Measurements from ENCODE around the gene MYDGF. TPM values are rescaled to one million over a fixed set of nuclear protein-coding genes. Genes with fewer than 3 reads are reported as not detected.
"Not testable (repeated sequence)": the region's sequence is repeated elsewhere in the genome, so short reads cannot be mapped to it uniquely, and the experiment has no call there.

MYDGF gene
- 55.0 TPM for polyA plus RNA-seq (2013)

GRCh38 chr19:4669723-4670480 lies at the start of gene MYDGF:
MYDGF (minus strand) TSS chr19:4670342; CDS start chr19:4670334, 8 bp downstream.
- WGBS (ENCODE audit: insufficient coverage), result under 1% methylated on average over 52 of the region's 75 CpGs
- H3K9me3 ChIP-seq (ENCODE audit: control extremely low read depth in 1 of 5, control insufficient read depth in 4 of 5, insufficient read depth in 2 of 5, low read depth in 1 of 5, low read length in 4 of 5), result no peaks in the 10 kb centered on the region
- H3K27ac ChIP-seq (ENCODE audit: insufficient read depth in 1 of 2, low read depth in 1 of 2, low read length in 2 of 2, poor library complexity in 1 of 2, severe bottlenecking in 2 of 2), result peak within 1 kb of the TSS; percentile 79 to 91
- no peaks in the 10 kb centered on the region for H3K27me3 ChIP-seq (replicated peaks in 2 of 5; ENCODE audit: control insufficient read depth in 4 of 5, insufficient read depth in 5 of 5, low read length in 4 of 5)
- peaks cover 0 to 14% (median 10%) of the 10 kb centered on the region in 4 experiments for H3K4me1 ChIP-seq (ENCODE audit: control extremely low read depth in 1 of 4, control insufficient read depth in 4 of 4, insufficient read depth in 4 of 4, low read length in 3 of 4)
- peak within 1 kb of the TSS; percentile 72 to 91 (median 84) for H3K4me3 ChIP-seq (ENCODE audit: control insufficient read depth in 1 of 7, extremely low read depth in 1 of 7, insufficient read depth in 4 of 7, low read depth in 2 of 7, low read length in 6 of 7)
- ChIA-PET CTCF (interaction anchor here (0.9 to 1.6 kb wide), 2 partner anchors 10 to 15 kb away, joined by 3 to 7 read pairs; no protein-coding TSS in a partner anchor), POLR2A (interaction anchor here (0.5 to 0.6 kb wide), 2 partner anchors 83 to 159 kb away, joined by 3 read pairs; no protein-coding TSS in a partner anchor)
- H3K36me3 ChIP-seq (ENCODE audit: control insufficient read depth in 4 of 4, insufficient read depth in 4 of 4, low read length in 3 of 4), result peaks cover 5 to 19% (median 19%) of the 10 kb centered on the region in 4 experiments
- DNase-seq, result peak; percentile 89 to 95 (median 94)

DNA sequence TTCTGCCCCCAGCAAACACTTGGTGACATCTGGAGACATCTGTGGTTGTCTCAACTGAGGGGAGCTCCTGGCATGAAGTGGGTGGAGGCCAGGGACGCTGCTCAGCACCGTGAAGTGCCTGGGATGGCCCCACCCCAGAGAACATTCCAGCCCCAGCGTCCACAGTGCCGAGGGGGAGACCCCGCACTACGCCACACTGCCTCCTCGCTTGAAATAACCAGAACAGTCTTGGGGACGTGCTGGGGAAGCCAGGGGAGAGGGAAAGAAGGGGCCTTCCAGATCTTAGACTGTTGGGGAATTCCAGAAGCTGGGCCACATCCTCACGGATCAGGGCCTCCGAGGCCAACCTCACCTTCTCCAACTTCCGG lies 49.3 kb upstream of the MYDGF start:
- ChIA-PET CTCF (no interaction called here), POLR2A (no interaction called here)
- no peaks in the 10 kb centered on the region for H3K27me3 ChIP-seq (replicated peaks in 2 of 5; ENCODE audit: control insufficient read depth in 4 of 5, insufficient read depth in 5 of 5, low read length in 4 of 5)
- DNase-seq, result no peak
- H3K27ac ChIP-seq (ENCODE audit: insufficient read depth in 1 of 2, low read depth in 1 of 2, low read length in 2 of 2, poor library complexity in 1 of 2, severe bottlenecking in 2 of 2), result no peak overlapping the region
- H3K4me1 ChIP-seq (ENCODE audit: control extremely low read depth in 1 of 4, control insufficient read depth in 4 of 4, insufficient read depth in 4 of 4, low read length in 3 of 4), result peaks cover 0 to 18% (median 15%) of the 10 kb centered on the region in 4 experiments
- no peak overlapping the region for H3K4me3 ChIP-seq (ENCODE audit: control insufficient read depth in 1 of 7, extremely low read depth in 1 of 7, insufficient read depth in 4 of 7, low read depth in 2 of 7, low read length in 6 of 7)
- H3K36me3 ChIP-seq (ENCODE audit: control insufficient read depth in 4 of 4, insufficient read depth in 4 of 4, low read length in 3 of 4), result peaks cover 12 to 57% (median 35%) of the 10 kb centered on the region in 4 experiments
- H3K9me3 ChIP-seq (ENCODE audit: control extremely low read depth in 1 of 5, control insufficient read depth in 4 of 5, insufficient read depth in 2 of 5, low read depth in 1 of 5, low read length in 4 of 5), result no peaks in the 10 kb centered on the region
- WGBS (ENCODE audit: insufficient coverage), result 97% methylated on average over 8 of the region's 11 CpGs

DNA sequence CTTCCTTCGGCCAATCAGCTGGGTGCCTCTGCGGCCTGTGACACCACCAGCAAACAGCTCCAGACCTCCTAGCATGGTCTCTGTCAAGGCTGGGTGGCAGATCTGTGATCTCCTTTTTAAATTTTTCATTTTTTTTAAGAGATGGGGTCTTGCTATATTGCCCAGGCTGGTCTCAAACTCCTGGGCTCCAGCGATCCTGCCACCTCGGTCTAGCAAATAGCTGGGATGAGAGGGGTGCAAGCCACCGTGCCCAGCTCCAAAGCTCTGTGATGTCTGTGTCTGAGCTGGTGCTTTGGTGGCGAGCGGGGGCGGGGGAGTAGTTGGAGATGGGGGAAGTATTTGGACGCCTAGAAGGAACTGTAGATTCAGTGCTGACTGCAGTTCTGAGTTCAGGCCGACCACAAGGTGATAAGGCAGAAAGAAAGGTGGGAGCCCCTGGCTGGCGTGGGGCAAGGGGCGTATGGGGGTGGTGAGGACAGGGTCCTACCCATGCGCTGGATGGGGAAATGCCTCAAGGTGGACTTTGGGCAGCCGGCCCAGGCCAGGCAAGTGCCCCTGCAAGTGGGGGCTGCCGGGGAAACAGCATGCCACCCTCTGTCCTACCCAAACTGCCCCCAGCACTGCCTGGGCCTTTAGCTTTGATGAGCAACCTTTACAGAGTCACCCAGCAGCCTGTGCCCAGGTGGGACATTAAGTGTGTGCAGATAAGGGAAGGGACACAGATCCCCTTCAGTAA lies 48.0 kb upstream of the MYDGF start:
- Histone ChIP-seq H3K36me3 (ENCODE audit: control insufficient read depth in 4 of 4, insufficient read depth in 4 of 4, low read length in 3 of 4) (peaks cover 12 to 71% (median 47%) of the 10 kb centered on the region in 4 experiments), H3K27ac (ENCODE audit: insufficient read depth in 1 of 2, low read depth in 1 of 2, low read length in 2 of 2, poor library complexity in 1 of 2, severe bottlenecking in 2 of 2) (no peak overlapping the region), H3K4me1 (ENCODE audit: control extremely low read depth in 1 of 4, control insufficient read depth in 4 of 4, insufficient read depth in 4 of 4, low read length in 3 of 4) (peaks cover 0 to 16% (median 14%) of the 10 kb centered on the region in 4 experiments), H3K4me3 (ENCODE audit: control insufficient read depth in 1 of 7, extremely low read depth in 1 of 7, insufficient read depth in 4 of 7, low read depth in 2 of 7, low read length in 6 of 7) (no peak overlapping the region), H3K27me3 (replicated peaks in 2 of 5; ENCODE audit: control insufficient read depth in 4 of 5, insufficient read depth in 5 of 5, low read length in 4 of 5) (no peaks in the 10 kb centered on the region), H3K9me3 (ENCODE audit: control extremely low read depth in 1 of 5, control insufficient read depth in 4 of 5, insufficient read depth in 2 of 5, low read depth in 1 of 5, low read length in 4 of 5) (no peaks in the 10 kb centered on the region)
- no peak for DNase-seq
- 93% methylated on average over 13 of the region's 15 CpGs for WGBS (ENCODE audit: insufficient coverage)
- POLR2A ChIA-PET, result no interaction called here
- CTCF ChIA-PET, result no interaction called here

DNA sequence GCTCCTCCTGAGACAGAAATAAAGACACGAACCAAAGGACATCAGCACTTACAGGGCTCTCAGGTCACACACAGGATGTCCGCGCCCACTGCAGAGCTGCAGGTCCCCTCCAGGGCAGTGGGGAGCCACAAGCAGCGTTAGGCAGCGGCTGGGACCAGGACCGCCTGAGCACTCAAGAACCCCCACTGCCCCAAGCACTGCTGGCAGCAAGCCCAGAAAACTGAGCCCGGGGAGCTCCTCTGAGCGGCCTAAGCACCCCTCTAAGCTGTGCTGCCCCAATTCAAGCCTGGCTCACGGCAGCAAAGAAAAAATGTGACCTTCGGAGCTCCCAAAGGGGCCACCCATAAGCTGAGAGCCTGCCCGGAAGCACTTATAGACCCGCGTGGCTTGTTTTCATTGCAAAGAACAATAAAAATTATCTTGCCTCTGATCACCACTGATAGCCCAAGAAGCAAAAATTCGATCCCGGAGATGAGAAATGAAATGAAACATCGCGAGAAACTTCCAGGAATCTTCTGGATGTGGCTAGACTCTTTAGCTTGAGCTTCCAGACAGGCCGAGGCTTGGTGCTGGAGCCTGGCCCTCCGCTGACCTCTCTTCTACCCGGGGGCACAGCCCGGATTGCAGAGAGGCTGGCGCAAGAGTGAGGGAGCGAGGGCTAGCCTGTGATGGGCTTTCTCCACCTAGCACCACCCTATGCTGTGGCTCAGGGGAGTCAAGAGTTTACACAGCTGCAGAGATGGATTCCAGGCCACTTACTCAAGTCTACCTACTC lies 47.2 kb upstream of the MYDGF start:
- ChIA-PET CTCF (no interaction called here), POLR2A (no interaction called here)
- 93% methylated on average over 22 of the region's 23 CpGs for WGBS (ENCODE audit: insufficient coverage)
- Histone ChIP-seq H3K9me3 (ENCODE audit: control extremely low read depth in 1 of 5, control insufficient read depth in 4 of 5, insufficient read depth in 2 of 5, low read depth in 1 of 5, low read length in 4 of 5) (no peaks in the 10 kb centered on the region), H3K27me3 (replicated peaks in 2 of 5; ENCODE audit: control insufficient read depth in 4 of 5, insufficient read depth in 5 of 5, low read length in 4 of 5) (no peaks in the 10 kb centered on the region), H3K27ac (ENCODE audit: insufficient read depth in 1 of 2, low read depth in 1 of 2, low read length in 2 of 2, poor library complexity in 1 of 2, severe bottlenecking in 2 of 2) (no peak overlapping the region), H3K4me3 (ENCODE audit: control insufficient read depth in 1 of 7, extremely low read depth in 1 of 7, insufficient read depth in 4 of 7, low read depth in 2 of 7, low read length in 6 of 7) (no peak overlapping the region), H3K36me3 (ENCODE audit: control insufficient read depth in 4 of 4, insufficient read depth in 4 of 4, low read length in 3 of 4) (peaks cover 12 to 78% (median 55%) of the 10 kb centered on the region in 4 experiments), H3K4me1 (ENCODE audit: control extremely low read depth in 1 of 4, control insufficient read depth in 4 of 4, insufficient read depth in 4 of 4, low read length in 3 of 4) (peaks cover 0 to 9% (median 6%) of the 10 kb centered on the region in 4 experiments)
- DNase-seq, result no peak

- 97% methylated on average over 23 of the region's 28 CpGs for WGBS (ENCODE audit: insufficient coverage)
- Histone ChIP-seq H3K36me3 (ENCODE audit: control insufficient read depth in 4 of 4, insufficient read depth in 4 of 4, low read length in 3 of 4) (peaks cover 12 to 86% (median 61%) of the 10 kb centered on the region in 4 experiments), H3K9me3 (ENCODE audit: control extremely low read depth in 1 of 5, control insufficient read depth in 4 of 5, insufficient read depth in 2 of 5, low read depth in 1 of 5, low read length in 4 of 5) (no peaks in the 10 kb centered on the region), H3K27ac (ENCODE audit: insufficient read depth in 1 of 2, low read depth in 1 of 2, low read length in 2 of 2, poor library complexity in 1 of 2, severe bottlenecking in 2 of 2) (no peak overlapping the region), H3K27me3 (replicated peaks in 2 of 5; ENCODE audit: control insufficient read depth in 4 of 5, insufficient read depth in 5 of 5, low read length in 4 of 5) (no peaks in the 10 kb centered on the region), H3K4me1 (ENCODE audit: control extremely low read depth in 1 of 4, control insufficient read depth in 4 of 4, insufficient read depth in 4 of 4, low read length in 3 of 4) (no peaks in the 10 kb centered on the region), H3K4me3 (ENCODE audit: control insufficient read depth in 1 of 7, extremely low read depth in 1 of 7, insufficient read depth in 4 of 7, low read depth in 2 of 7, low read length in 6 of 7) (no peak overlapping the region)
- POLR2A ChIA-PET, result no interaction called here
- CTCF ChIA-PET, result no interaction called here
- DNase-seq, result no peak
Measured at GRCh38 chr19:4715529-4716221, 45.5 kb upstream of the MYDGF start.

DNA sequence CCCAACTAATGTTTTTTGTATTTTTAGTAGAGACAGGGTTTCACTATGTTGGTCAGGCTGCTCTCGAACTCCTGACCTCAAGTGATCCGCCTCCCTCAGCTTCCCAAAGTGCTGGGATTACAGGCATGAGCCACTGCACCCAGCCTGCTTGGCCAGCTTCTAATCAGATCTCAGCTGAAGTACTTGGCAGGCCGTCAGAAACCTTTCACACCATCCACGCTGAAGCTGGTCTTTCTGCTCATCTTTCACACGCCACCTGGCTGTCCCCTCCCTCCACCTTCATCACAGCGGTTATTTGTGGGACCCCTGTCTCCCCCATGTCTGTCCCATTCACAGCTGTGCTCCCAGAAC lies 45.0 kb upstream of the MYDGF start:
- H3K27ac ChIP-seq (ENCODE audit: insufficient read depth in 1 of 2, low read depth in 1 of 2, low read length in 2 of 2, poor library complexity in 1 of 2, severe bottlenecking in 2 of 2); H3K4me3 ChIP-seq (ENCODE audit: control insufficient read depth in 1 of 7, extremely low read depth in 1 of 7, insufficient read depth in 4 of 7, low read depth in 2 of 7, low read length in 6 of 7); H3K4me1 ChIP-seq (ENCODE audit: control extremely low read depth in 1 of 4, control insufficient read depth in 4 of 4, insufficient read depth in 4 of 4, low read length in 3 of 4); CTCF ChIA-PET; POLR2A ChIA-PET; H3K27me3 ChIP-seq (replicated peaks in 2 of 5; ENCODE audit: control insufficient read depth in 4 of 5, insufficient read depth in 5 of 5, low read length in 4 of 5); H3K9me3 ChIP-seq (ENCODE audit: control extremely low read depth in 1 of 5, control insufficient read depth in 4 of 5, insufficient read depth in 2 of 5, low read depth in 1 of 5, low read length in 4 of 5); DNase-seq: not testable (repeated sequence)
- H3K36me3 ChIP-seq (ENCODE audit: control insufficient read depth in 4 of 4, insufficient read depth in 4 of 4, low read length in 3 of 4), result peaks cover 12 to 86% (median 63%) of the 10 kb centered on the region in 4 experiments
- 100% methylated on average over 6 of the region's 6 CpGs for WGBS (ENCODE audit: insufficient coverage)

All from common myeloid progenitor, CD34-positive (primary cell).